Hepatocyte (in vitro differentiated cells): ENCODE measurements around the gene MED13L. TPM values are rescaled to one million over a fixed set of nuclear protein-coding genes. Genes with fewer than 3 reads are reported as not detected.
"Not testable (repeated sequence)": the region's sequence is repeated elsewhere in the genome, so short reads cannot be mapped to it uniquely, and the experiment has no call there.

Experiments used
- DNase-seq: peaks from one replicate; pipeline ENCODE4 v3.0.0-alpha.2; 2016; ENCODE audit warnings: low spot score
- H2AFZ ChIP-seq: fragments of 200-600 bp; sonication (generic); 2 replicates; pipeline ENCODE4 v1.6.0; 2016; ENCODE audit warnings: antibody characterized with exemption, mild to moderate bottlenecking
- H3K27ac ChIP-seq: fragments of 200-600 bp; sonication (generic); 2 replicates; pipeline ENCODE4 v1.5.1; 2016; ENCODE audit warnings: mild to moderate bottlenecking
- H3K27me3 ChIP-seq: fragments of 200-600 bp; sonication (generic); 2 replicates; pipeline ENCODE4 v1.6.1; 2016
- H3K36me3 ChIP-seq: fragments of 200-600 bp; sonication (generic); replicated peaks from 2 replicates; pipeline ENCODE4 v1.5.1; 2016; ENCODE audit warnings: low read depth; ENCODE audit not compliant: insufficient read depth
- H3K4me1 ChIP-seq: fragments of 200-600 bp; sonication (generic); 2 replicates; pipeline ENCODE4 v1.5.1; 2016; ENCODE audit warnings: mild to moderate bottlenecking, moderate library complexity; ENCODE audit not compliant: insufficient read depth
- H3K4me2 ChIP-seq: fragments of 200-600 bp; sonication (generic); 2 replicates; pipeline ENCODE4 v1.6.0; 2016
- H3K4me3 ChIP-seq: fragments of 200-600 bp; sonication (generic); 2 replicates; pipeline ENCODE4 v1.5.1; 2016; ENCODE audit warnings: mild to moderate bottlenecking
- H3K79me2 ChIP-seq: fragments of 200-600 bp; sonication (generic); 2 replicates; pipeline ENCODE4 v1.6.0; 2017; ENCODE audit warnings: mild to moderate bottlenecking
- H3K9me2 ChIP-seq: fragments of 200-600 bp; sonication (generic); replicated peaks from 2 replicates; pipeline ENCODE4 v1.6.0; 2017; ENCODE audit warnings: mild to moderate bottlenecking; ENCODE audit not compliant: insufficient read depth
- H3K9me3 ChIP-seq: fragments of 200-600 bp; sonication (generic); 2 replicates; pipeline ENCODE4 v1.5.1; 2016; ENCODE audit warnings: low read depth, mild to moderate bottlenecking
- H4K20me1 ChIP-seq: fragments of 200-600 bp; sonication (generic); 2 replicates; pipeline ENCODE4 v1.6.0; 2016; ENCODE audit warnings: mild to moderate bottlenecking; ENCODE audit not compliant: insufficient read depth, poor library complexity, severe bottlenecking
- CTCF ChIP-seq: fragments of 200-600 bp; sonication (generic); IDR thresholded peaks from 2 replicates; pipeline ENCODE4 v1.5.1; 2016; ENCODE audit warnings: antibody characterized with exemption, mild to moderate bottlenecking; ENCODE audit not compliant: poor library complexity
- EZH2 ChIP-seq: fragments of 200-600 bp; sonication (generic); IDR thresholded peaks from 2 replicates; pipeline ENCODE4 v1.6.1; 2016; ENCODE audit warnings: antibody characterized with exemption, mild to moderate bottlenecking, borderline replicate concordance
- EZH2phosphoT487 ChIP-seq: fragments of 200-600 bp; sonication (generic); IDR thresholded peaks from one replicate; pipeline ENCODE4 v1.6.1; 2018; ENCODE audit warnings: antibody characterized with exemption, mild to moderate bottlenecking, low read depth, moderate library complexity; ENCODE audit not compliant: unreplicated experiment, severe bottlenecking
- WGBS: methylation state at CpG from one replicate; pipeline ENCODE4 v1.1.6; 2016; ENCODE audit warnings: low lambda C conversion rate; ENCODE audit errors: missing lambda C conversion rate; 5-methylcytosine and 5-hydroxymethylcytosine counted together
- polyA plus RNA-seq: library from polyadenylated mRNA; unstranded; fragments of >200 nt; fragmentation: Nextera tagmentation; extraction: Ambion mirVana; gene quantifications from 2 replicates; pipeline ENCODE4 v1.2.1, GENCODE V29; 2016
- total RNA-seq: library from RNA; depleted of rRNA; stranded (reverse); fragments of >200 nt; gene quantifications from 2 replicates; pipeline ENCODE4 v1.2.3, GENCODE V29; 2014

The MED13L gene
- total and polyA plus RNA-seq, 2 experiments from 2014 or later: 23.7 to 135 TPM

GRCh38 chr12:115979851-115980250, 297.6 kb downstream of the MED13L start:
- Histone ChIP-seq H3K9me3 (no peaks in the 10 kb centered on the region), H3K9me2 (no peaks in the 10 kb centered on the region), H3K4me2 (no peak overlapping the region), H4K20me1 (peaks cover 4% of the 10 kb centered on the region), H3K79me2 (peaks cover 14% of the 10 kb centered on the region), H3K27me3 (no peaks in the 10 kb centered on the region), H3K4me1 (no peaks in the 10 kb centered on the region), H3K4me3 (no peak overlapping the region), H3K36me3 (no peaks in the 10 kb centered on the region), H2AFZ (no peak overlapping the region), H3K27ac (no peak overlapping the region)
- no peak for TF ChIP-seq EZH2phosphoT487
- WGBS: 69% methylated on average over 3 of the region's 3 CpGs
- DNase-seq: no peak

GRCh38 chr12:115979351-115979750, 298.1 kb downstream of the MED13L start:
- Histone ChIP-seq H3K9me2 (no peaks in the 10 kb centered on the region), H3K9me3 (no peaks in the 10 kb centered on the region), H3K4me2 (no peak overlapping the region), H3K36me3 (no peaks in the 10 kb centered on the region), H4K20me1 (no peaks in the 10 kb centered on the region), H3K27me3 (no peaks in the 10 kb centered on the region), H3K4me3 (no peak overlapping the region), H3K79me2 (peaks cover 14% of the 10 kb centered on the region), H3K27ac (no peak overlapping the region), H2AFZ (no peak overlapping the region), H3K4me1 (no peaks in the 10 kb centered on the region)
- TF ChIP-seq EZH2: no peak
- TF ChIP-seq EZH2phosphoT487: no peak
- TF ChIP-seq CTCF: no peak
- no peak for DNase-seq

GRCh38 chr12:115976829-115977228, 300.7 kb downstream of the MED13L start:
- WGBS: 100% methylated on average over 2 of the region's 2 CpGs
- DNase-seq, H3K4me3 ChIP-seq, H3K9me3 ChIP-seq, H3K27me3 ChIP-seq, H3K4me1 ChIP-seq, H2AFZ ChIP-seq, H3K4me2 ChIP-seq, H3K27ac ChIP-seq, H3K9me2 ChIP-seq, H3K36me3 ChIP-seq, H4K20me1 ChIP-seq: not testable (repeated sequence)
- H3K79me2 ChIP-seq: peaks cover 14% of the 10 kb centered on the region

- Histone ChIP-seq H3K4me2 (no peak overlapping the region), H3K4me3 (no peak overlapping the region), H2AFZ (no peak overlapping the region), H3K9me2 (no peaks in the 10 kb centered on the region), H4K20me1 (no peaks in the 10 kb centered on the region), H3K79me2 (peaks cover 14% of the 10 kb centered on the region), H3K27me3 (no peaks in the 10 kb centered on the region), H3K4me1 (no peaks in the 10 kb centered on the region), H3K36me3 (no peaks in the 10 kb centered on the region), H3K9me3 (no peaks in the 10 kb centered on the region), H3K27ac (no peak overlapping the region)
- no peak for TF ChIP-seq EZH2
- no peak for TF ChIP-seq CTCF
- TF ChIP-seq EZH2phosphoT487: no peak
- WGBS: 89% methylated on average over 9 of the region's 9 CpGs
- no peak for DNase-seq
Observed at GRCh38 chr12:115975411-115975810, 302.1 kb downstream of the MED13L start.
